HG03097 (cell line): Measurements from ENCODE around the gene CHAD.

ENCODE experiments used
- ATAC-seq: cut with Tn5 transposase; IDR thresholded peaks from one replicate; pipeline ENCODE4 v1.9.1; 2021; ENCODE audit not compliant: unreplicated experiment, low FRiP score

Gene CHAD

GRCh38 chr17:50468304-50469207 lies at the start of gene CHAD:
Gene CHAD, minus strand, starts transcription at chr17:50468880. Its CDS starts 67 bp downstream, at chr17:50468813.
- ATAC-seq = no peak

- no peak for ATAC-seq
Observed at GRCh38 chr17:50517504-50518383, 49.1 kb upstream of the CHAD start.

GRCh38 chr17:50517011-50517410 lies 48.3 kb upstream of the CHAD start:
- ATAC-seq = no peak

- ATAC-seq = no peak
Observed at GRCh38 chr17:50514936-50515702, 46.4 kb upstream of the CHAD start.

GRCh38 chr17:50514388-50514787 lies 45.7 kb upstream of the CHAD start:
- ATAC-seq = no peak

- no peak for ATAC-seq
Observed at GRCh38 chr17:50513495-50513894, 44.8 kb upstream of the CHAD start.

- peak; percentile 74 for ATAC-seq
Observed at GRCh38 chr17:50511058-50511457, 42.4 kb upstream of the CHAD start.

- ATAC-seq = no peak
Observed at GRCh38 chr17:50508573-50509460, 40.1 kb upstream of the CHAD start.

GRCh38 chr17:50507871-50508572 lies 39.3 kb upstream of the CHAD start, which contains the start of gene MYCBPAP:
Gene MYCBPAP, plus strand, starts transcription at chr17:50508439. Its CDS starts 236 bp downstream, at chr17:50508675.
- peak; percentile 44 for ATAC-seq

GRCh38 chr17:50506298-50506697 lies 37.6 kb upstream of the CHAD start:
- no peak for ATAC-seq

GRCh38 chr17:50505591-50506130 lies 37.0 kb upstream of the CHAD start:
- no peak for ATAC-seq

GRCh38 chr17:50502301-50502990 lies 33.8 kb upstream of the CHAD start:
- no peak for ATAC-seq

- ATAC-seq = no peak
Observed at GRCh38 chr17:50501054-50501453, 32.4 kb upstream of the CHAD start.

GRCh38 chr17:50499721-50500120 lies 31.0 kb upstream of the CHAD start:
- ATAC-seq = no peak

GRCh38 chr17:50499270-50499669 lies 30.6 kb upstream of the CHAD start:
- ATAC-seq = no peak

GRCh38 chr17:50498021-50498874 lies 29.6 kb upstream of the CHAD start:
- ATAC-seq = no peak

GRCh38 chr17:50495918-50496317 lies 27.2 kb upstream of the CHAD start:
- no peak for ATAC-seq
